SH-SY5Y (cell line): ENCODE results near the gene PPP1R8.

Experiments used
- GATA2 ChIP-seq: IDR thresholded peaks from 2 replicates; pipeline ENCODE4 v1.6.1; 2011; ENCODE audit warnings: mild to moderate bottlenecking, low read depth, low read length
- GATA3 ChIP-seq: IDR thresholded peaks from 2 replicates; pipeline ENCODE4 v1.6.1; 2011; ENCODE audit warnings: low read depth, mild to moderate bottlenecking, low read length, moderate library complexity

GRCh38 chr1:27868932-27869718 is 38.5 kb downstream of the PPP1R8 start:
- no peak for TF ChIP-seq GATA2
- no peak for TF ChIP-seq GATA3
